Thyroid gland (tissue), 4 donors: ENCODE results near the gene CDKN2C. TPM values are rescaled to one million over a fixed set of nuclear protein-coding genes. Genes with fewer than 3 reads are reported as not detected.
"Not testable (repeated sequence)": the region's sequence is repeated elsewhere in the genome, so short reads cannot be mapped to it uniquely, and the experiment has no call there.

Experiments used
- DNase-seq, 2 donors: peaks; one replicate each; pipeline ENCODE4 v3.0.0-alpha.2; 2019
- H3K27ac ChIP-seq, 3 donors: fragments of 200-600 bp; sonication (generic); 1 replicate in 2 of 3; 2 replicates in 1 of 3; pipeline ENCODE4 v1.5.1; 2016 to 2019; ENCODE audit warnings: mild to moderate bottlenecking in 1 of 3, moderate library complexity in 1 of 3
- H3K27me3 ChIP-seq: fragments of 200-600 bp; sonication (generic); one replicate; pipeline ENCODE4 v1.5.1; 2019
- H3K36me3 ChIP-seq, 2 donors: fragments of 200-600 bp; sonication (generic); one replicate each; pipeline ENCODE4 v1.5.1; 2016 to 2019
- H3K4me1 ChIP-seq, 2 donors: fragments of 200-600 bp; sonication (generic); one replicate each; pipeline ENCODE4 v1.5.1; 2017 to 2019
- H3K4me3 ChIP-seq, 3 donors: fragments of 200-600 bp; sonication (generic); replicated peaks in 1 of 3; 1 replicate in 2 of 3; 2 replicates in 1 of 3; pipeline ENCODE4 v1.5.1; 2016; ENCODE audit warnings: mild to moderate bottlenecking in 1 of 3
- H3K9me3 ChIP-seq: fragments of 200-600 bp; sonication (generic); one replicate; pipeline ENCODE4 v1.5.1; 2017
- CTCF ChIP-seq, 6 experiments: fragments of 200-600 bp in 3 of 6; fragments of 450-650 bp in 3 of 6; sonication (generic) in 3 of 6; IDR thresholded peaks; one replicate each; pipeline ENCODE4 v1.5.1; 2016 to 2019; ENCODE audit warnings: antibody characterized with exemption in 6 of 6, mild to moderate bottlenecking in 2 of 6, inconsistent platforms in 1 of 6, moderate library complexity in 1 of 6
- POLR2A ChIP-seq, 2 donors: fragments of 450-650 bp; IDR thresholded peaks; one replicate each; pipeline ENCODE4 v1.6.1; 2017; ENCODE audit warnings: antibody characterized with exemption in 2 of 2, mild to moderate bottlenecking in 2 of 2, moderate library complexity in 1 of 2
- WGBS, 2 donors: methylation state at CpG; one replicate each; pipeline ENCODE4 v1.1.5; 2017; 5-methylcytosine and 5-hydroxymethylcytosine counted together
- intact Hi-C: fragments of 100-400 bp; cut with DNase I; formaldehyde crosslinking; loops from one replicate; pipeline ENCODE4 v1.15.1; 2023
- total RNA-seq, 4 donors: library from RNA; depleted of rRNA; stranded (reverse); fragments of >200 nt; gene quantifications; one replicate each; pipeline ENCODE4 v1.2.3, GENCODE V29; 2016

CDKN2C gene
- total RNA-seq, 4 donors from 2014 or later: 10.3 to 21.6 (median 11.6) TPM

GRCh38 chr1:50995651-50996050, 25.6 kb downstream of the CDKN2C start:
- Histone ChIP-seq H3K9me3 (no peaks in the 10 kb centered on the region), H3K36me3 (no peaks in the 10 kb centered on the region), H3K27ac (no peak overlapping the region), H3K4me1 (no peaks in the 10 kb centered on the region), H3K4me3 (no peak overlapping the region), H3K27me3 (no peaks in the 10 kb centered on the region)
- TF ChIP-seq POLR2A (IDR thresholded peaks at IDR 0.05) (no peak), CTCF (IDR thresholded peaks at IDR 0.05) (no peak)
- no peak for DNase-seq
- WGBS, 2 donors: 70 to 82% methylated on average over 1 of the region's 1 CpG
- intact Hi-C loops: no loop called here

- no peaks in the 10 kb centered on the region for H3K9me3 ChIP-seq
- intact Hi-C loops: no loop called here
- no peaks in the 10 kb centered on the region for H3K36me3 ChIP-seq
- no peak for TF ChIP-seq CTCF (IDR thresholded peaks at IDR 0.05)
- TF ChIP-seq POLR2A (IDR thresholded peaks at IDR 0.05): no peak
- DNase-seq: no peak
- H3K4me3 ChIP-seq: no peak overlapping the region
- no peaks in the 10 kb centered on the region for H3K4me1 ChIP-seq
- WGBS, 2 donors: 75 to 78% methylated on average over 3 of the region's 3 CpGs
- H3K27me3 ChIP-seq: no peaks in the 10 kb centered on the region
- H3K27ac ChIP-seq: no peak overlapping the region
Measured at GRCh38 chr1:50996083-50996482, 26.0 kb downstream of the CDKN2C start.

- H3K4me3 ChIP-seq, H3K27ac ChIP-seq, H3K4me1 ChIP-seq, DNase-seq, H3K36me3 ChIP-seq, intact Hi-C loops, H3K27me3 ChIP-seq, H3K9me3 ChIP-seq: not testable (repeated sequence)
- WGBS, 2 donors: 73 to 92% methylated on average over 1 of the region's 1 CpG
Measured at GRCh38 chr1:50999375-50999774, 29.3 kb downstream of the CDKN2C start.

GRCh38 chr1:51000160-51000559, 30.1 kb downstream of the CDKN2C start:
- 95 to 100% methylated on average over 1 of the region's 1 CpG for WGBS, 2 donors
- H3K27ac ChIP-seq: no peak overlapping the region
- intact Hi-C loops: no loop called here
- no peaks in the 10 kb centered on the region for H3K36me3 ChIP-seq
- no peak for DNase-seq
- no peak overlapping the region for H3K4me3 ChIP-seq
- H3K4me1 ChIP-seq: no peaks in the 10 kb centered on the region
- no peaks in the 10 kb centered on the region for H3K27me3 ChIP-seq
- H3K9me3 ChIP-seq: no peaks in the 10 kb centered on the region
- TF ChIP-seq POLR2A (IDR thresholded peaks at IDR 0.05): no peak
- TF ChIP-seq CTCF (IDR thresholded peaks at IDR 0.05): no peak

- Histone ChIP-seq H3K9me3 (no peaks in the 10 kb centered on the region), H3K27me3 (no peaks in the 10 kb centered on the region), H3K36me3 (no peaks in the 10 kb centered on the region), H3K4me1 (no peaks in the 10 kb centered on the region), H3K4me3 (no peak overlapping the region), H3K27ac (no peak overlapping the region)
- no peak for DNase-seq
- TF ChIP-seq CTCF (IDR thresholded peaks at IDR 0.05): no peak
- no peak for TF ChIP-seq POLR2A (IDR thresholded peaks at IDR 0.05)
- 60 to 62% methylated on average over 2 of the region's 2 CpGs for WGBS, 2 donors
- intact Hi-C loops: no loop called here
Measured at GRCh38 chr1:51000651-51001050, 30.6 kb downstream of the CDKN2C start.

GRCh38 chr1:51002516-51002915, 32.5 kb downstream of the CDKN2C start:
- intact Hi-C loops: no loop called here
- TF ChIP-seq CTCF (IDR thresholded peaks at IDR 0.05): no peak
- no peak for TF ChIP-seq POLR2A (IDR thresholded peaks at IDR 0.05)
- H3K27me3 ChIP-seq: no peaks in the 10 kb centered on the region
- 88 to 94% methylated on average over 6 of the region's 6 CpGs for WGBS, 2 donors
- no peak for DNase-seq
- H3K4me1 ChIP-seq: no peaks in the 10 kb centered on the region
- H3K4me3 ChIP-seq: no peak overlapping the region
- H3K27ac ChIP-seq: no peak overlapping the region
- no peaks in the 10 kb centered on the region for H3K36me3 ChIP-seq
- H3K9me3 ChIP-seq: no peaks in the 10 kb centered on the region

GRCh38 chr1:51005549-51005948, 35.5 kb downstream of the CDKN2C start:
- H3K4me1 ChIP-seq, H3K27me3 ChIP-seq, H3K4me3 ChIP-seq, DNase-seq, intact Hi-C loops, H3K27ac ChIP-seq, H3K9me3 ChIP-seq, H3K36me3 ChIP-seq: not testable (repeated sequence)
- WGBS, 2 donors: 57 to 63% methylated on average over 2 to 4 of the region's 4 CpGs
